RWPE1 (cell line): Measurements from ENCODE around the gene SLC43A2.

Experiments
- CTCF ChIA-PET: fragments of 350-600 bp; sonication (Branson Sonifier 250); formaldehyde crosslinking; extraction: SDS; loops from one replicate; lab custom pipeline; 2021; lab: Yijun Ruan, JAX
- POLR2A ChIA-PET: fragments of 400-600 bp; formaldehyde crosslinking; extraction: SDS; loops from one replicate; lab custom pipeline; 2020; ENCODE audit warnings: antibody characterized with exemption; ENCODE audit not compliant: low non-redundant PET; lab: Yijun Ruan, JAX
- DNase-seq: peaks from one replicate; pipeline ENCODE4 v3.0.0; 2012; ENCODE audit warnings: low spot score
- H3K27ac ChIP-seq: fragments of 450-650 bp; 2 replicates; pipeline ENCODE4 v1.5.1; 2017
- TF ChIP-seq, protein P1 (sequence below): fragments of 450-650 bp; conservative IDR thresholded peaks from 2 replicates; pipeline ENCODE4 v1.5.1; 2017; ENCODE audit warnings: low read depth, mild to moderate bottlenecking

SLC43A2 gene

DNA sequence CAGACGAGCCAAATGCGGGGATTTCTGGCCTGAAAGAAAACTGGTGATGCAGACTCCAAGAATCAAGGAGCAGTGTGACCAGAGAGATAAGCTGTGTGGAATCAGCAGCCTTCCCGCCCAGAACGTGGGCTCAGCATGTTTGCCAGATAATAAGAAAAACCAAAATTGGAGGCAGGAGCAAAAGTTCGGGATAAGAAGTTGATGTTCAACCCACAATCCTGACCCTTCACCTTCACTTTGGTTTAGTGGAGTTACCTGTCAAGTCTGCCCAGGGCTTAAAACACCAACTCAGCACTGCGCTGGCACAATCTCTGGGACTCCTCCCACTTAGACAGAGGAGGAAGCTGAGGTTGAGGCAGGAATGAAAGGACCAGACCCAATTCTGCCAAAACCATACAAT is 3.1 kb downstream of the SLC43A2 start:
- CTCF ChIA-PET, result interaction anchor here (1.5 kb wide), 1 partner anchor 51 kb away, joined by 6 read pairs; no protein-coding TSS in a partner anchor
- TF ChIP-seq, protein P1, sequence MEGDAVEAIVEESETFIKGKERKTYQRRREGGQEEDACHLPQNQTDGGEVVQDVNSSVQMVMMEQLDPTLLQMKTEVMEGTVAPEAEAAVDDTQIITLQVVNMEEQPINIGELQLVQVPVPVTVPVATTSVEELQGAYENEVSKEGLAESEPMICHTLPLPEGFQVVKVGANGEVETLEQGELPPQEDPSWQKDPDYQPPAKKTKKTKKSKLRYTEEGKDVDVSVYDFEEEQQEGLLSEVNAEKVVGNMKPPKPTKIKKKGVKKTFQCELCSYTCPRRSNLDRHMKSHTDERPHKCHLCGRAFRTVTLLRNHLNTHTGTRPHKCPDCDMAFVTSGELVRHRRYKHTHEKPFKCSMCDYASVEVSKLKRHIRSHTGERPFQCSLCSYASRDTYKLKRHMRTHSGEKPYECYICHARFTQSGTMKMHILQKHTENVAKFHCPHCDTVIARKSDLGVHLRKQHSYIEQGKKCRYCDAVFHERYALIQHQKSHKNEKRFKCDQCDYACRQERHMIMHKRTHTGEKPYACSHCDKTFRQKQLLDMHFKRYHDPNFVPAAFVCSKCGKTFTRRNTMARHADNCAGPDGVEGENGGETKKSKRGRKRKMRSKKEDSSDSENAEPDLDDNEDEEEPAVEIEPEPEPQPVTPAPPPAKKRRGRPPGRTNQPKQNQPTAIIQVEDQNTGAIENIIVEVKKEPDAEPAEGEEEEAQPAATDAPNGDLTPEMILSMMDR, result no peak
- POLR2A ChIA-PET, result no interaction called here
- no peak for DNase-seq
- H3K27ac ChIP-seq, result no peak overlapping the region

DNA sequence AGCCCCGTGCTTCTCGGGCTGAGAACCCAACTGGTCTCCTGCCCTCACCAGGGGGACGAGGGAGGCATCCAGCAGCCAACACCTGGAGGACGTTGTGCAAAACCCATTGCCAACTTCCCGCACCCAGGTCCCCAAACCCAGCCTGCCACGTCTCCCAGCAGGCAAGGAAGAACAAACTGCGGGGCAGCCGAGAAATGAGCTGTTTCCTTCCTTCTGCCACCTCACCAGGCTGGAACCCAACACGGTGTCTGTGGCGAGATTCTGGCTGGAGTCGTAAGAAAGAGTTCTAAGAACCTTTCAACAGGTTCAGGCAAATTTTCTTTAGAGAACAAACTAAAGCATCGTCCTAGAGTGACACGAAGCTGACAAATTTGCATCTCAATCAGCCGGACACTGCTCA is 3.6 kb downstream of the SLC43A2 start:
- TF ChIP-seq, protein P1, result no peak
- ChIA-PET CTCF (interaction anchor here (1.5 kb wide), 1 partner anchor 50 kb away, joined by 6 read pairs; no protein-coding TSS in a partner anchor), POLR2A (no interaction called here)
- no peak overlapping the region for H3K27ac ChIP-seq
- no peak for DNase-seq

DNA sequence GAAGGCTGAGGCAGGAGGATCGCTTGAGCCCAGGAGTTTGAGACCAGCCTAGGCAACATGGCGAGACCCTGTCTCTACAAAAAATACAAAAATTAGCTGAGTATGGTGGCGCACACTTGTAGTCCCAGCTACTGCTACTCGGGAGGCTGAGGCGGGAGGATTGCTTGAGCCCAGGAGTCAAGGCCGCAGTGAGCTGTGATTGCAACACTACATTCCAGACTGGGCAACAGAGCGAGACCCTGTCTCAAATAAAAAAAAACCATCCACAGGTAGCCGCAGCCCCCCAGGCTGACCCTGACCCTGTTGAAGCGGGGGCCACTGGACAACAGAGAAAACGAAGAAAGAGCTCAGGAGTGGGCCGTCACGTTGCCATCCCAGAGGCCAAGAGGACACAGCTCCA is 4.0 kb downstream of the SLC43A2 start:
- TF ChIP-seq, protein P1, result no peak
- H3K27ac ChIP-seq, result no peak overlapping the region
- POLR2A ChIA-PET, result no interaction called here
- CTCF ChIA-PET, result interaction anchor here (1.5 kb wide), 1 partner anchor 50 kb away, joined by 6 read pairs; no protein-coding TSS in a partner anchor
- DNase-seq, result no peak

DNA sequence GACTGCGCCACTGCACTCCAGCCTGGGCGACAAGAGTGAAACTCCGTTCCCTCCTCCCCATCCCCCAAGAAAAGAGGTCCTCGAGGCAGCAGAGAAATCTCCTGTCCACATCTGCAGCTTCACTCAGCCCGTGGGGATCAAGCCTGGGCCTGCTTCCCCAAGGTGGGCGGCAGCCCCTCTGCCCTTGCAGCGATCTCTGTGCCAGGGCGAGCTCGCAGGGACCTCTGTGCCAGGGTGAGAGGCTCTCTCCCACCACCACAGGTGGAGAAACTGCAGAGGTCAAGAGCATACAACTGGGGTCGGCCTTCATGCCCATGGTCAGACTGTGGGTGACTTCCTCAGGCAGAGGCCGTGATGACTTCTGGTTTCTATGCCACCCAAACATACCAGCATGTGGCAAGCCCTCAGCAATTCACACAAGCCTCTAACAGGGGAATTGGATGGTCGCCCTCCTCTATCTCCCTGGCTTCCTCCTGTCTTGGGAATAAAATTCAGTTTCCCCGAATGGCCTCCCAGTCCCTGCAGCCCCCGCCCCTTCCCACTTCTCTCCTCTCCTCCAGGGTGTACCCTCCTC is 5.5 kb downstream of the SLC43A2 start:
- POLR2A ChIA-PET, result no interaction called here
- CTCF ChIA-PET, result interaction anchor here (0.9 kb wide), 1 partner anchor 49 kb away, joined by 5 read pairs; no protein-coding TSS in a partner anchor
- no peak for DNase-seq
- TF ChIP-seq, protein P1, result no peak
- H3K27ac ChIP-seq, result peak overlapping the region; percentile 40

DNA sequence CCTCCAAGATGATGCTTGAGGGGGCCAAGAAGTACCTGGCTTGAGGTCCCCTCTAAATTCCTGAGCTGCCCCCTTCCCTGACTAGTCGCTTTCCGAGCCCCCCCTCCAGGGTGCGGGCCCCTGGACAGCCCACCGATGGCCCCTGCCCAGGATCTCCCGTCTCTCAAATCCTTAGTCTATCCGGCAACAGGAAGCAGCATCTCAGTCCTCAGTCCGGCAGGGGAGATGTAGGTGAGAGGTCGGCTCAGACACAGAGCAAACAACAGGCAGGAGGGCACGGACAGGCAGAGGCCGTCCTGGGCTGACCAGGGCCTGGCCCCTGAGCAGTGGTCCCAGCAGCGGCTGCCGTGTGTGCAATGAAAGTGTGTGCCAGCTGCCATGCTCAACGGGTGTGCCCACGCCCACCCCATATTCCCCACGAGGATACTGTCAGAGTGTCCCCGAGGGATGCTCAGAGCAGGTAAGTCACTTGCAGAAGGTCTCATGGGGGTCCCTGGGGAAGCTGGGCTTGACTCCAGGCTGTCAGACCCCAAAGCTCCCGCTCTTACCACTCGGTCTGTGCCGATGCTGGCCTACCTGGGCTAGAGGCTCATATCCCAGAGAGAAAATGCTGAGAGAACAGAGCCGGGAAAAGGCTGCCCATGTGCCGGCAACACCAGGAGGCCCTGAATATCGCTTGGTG is 7.2 kb downstream of the SLC43A2 start:
- POLR2A ChIA-PET, result no interaction called here
- CTCF ChIA-PET, result interaction anchor here (0.6 to 0.7 kb wide), 2 partner anchors 8 to 295 kb away, joined by 3 to 4 read pairs; no protein-coding TSS in a partner anchor
- peak overlapping the region; percentile 7 for H3K27ac ChIP-seq

DNA sequence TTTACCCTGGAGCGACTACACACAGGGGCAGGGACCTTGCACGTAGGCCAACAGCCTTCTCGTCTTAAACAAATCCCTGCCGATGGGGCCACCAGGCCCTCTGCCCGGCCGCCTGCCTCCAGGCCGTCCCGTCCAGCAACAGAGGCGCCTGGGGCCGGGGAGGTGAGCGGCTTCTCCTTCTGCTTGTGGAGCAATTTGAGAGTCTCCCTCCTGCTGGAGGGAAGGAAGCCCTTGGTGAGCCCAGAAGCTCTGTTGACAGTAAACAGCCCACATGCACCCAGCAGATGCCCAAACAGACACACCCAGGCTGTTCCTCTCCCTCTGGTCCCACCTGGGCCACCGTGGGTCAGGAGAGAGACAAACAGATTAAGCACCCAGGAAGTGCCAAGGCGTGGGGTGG is 8.1 kb downstream of the SLC43A2 start:
- ChIA-PET POLR2A (no interaction called here), CTCF (no interaction called here)
- peak overlapping the region; percentile 7; the same call in 1 of the 2 replicates for H3K27ac ChIP-seq
- TF ChIP-seq, protein P1, result no peak
- DNase-seq, result no peak

More for the DNA sequence above, 7.2 kb downstream of the SLC43A2 start:
- DNase-seq, result no peak
- TF ChIP-seq, protein P1, result no peak
